HepG2 (cell line): ENCODE measurements around the gene LYPLA2. TPM values are rescaled to one million over a fixed set of nuclear protein-coding genes. Genes with fewer than 3 reads are reported as not detected.
A peak's percentile ranks its signal among the peaks of the same experiment; 100 is the strongest.

ENCODE experiments used
- AKAP8 ChIP-seq: sonication (generic); formaldehyde crosslinking; IDR thresholded peaks from 2 replicates; pipeline ENCODE4 v1.5.1; 2020; ENCODE audit warnings: mild to moderate bottlenecking, missing genetic modification reagents
- MAFK ChIP-seq, 2 experiments: IDR thresholded peaks in 1 of 2; conservative IDR thresholded peaks in 1 of 2; 2 replicates each; pipeline ENCODE4 v1.6.1; 2011; ENCODE audit warnings: improper control_type of control experiment in 2 of 2, low read length in 2 of 2
- NAIF1 ChIP-seq: sonication (generic); formaldehyde crosslinking; IDR thresholded peaks from 2 replicates; pipeline ENCODE4 v1.5.0; 2020; ENCODE audit warnings: mild to moderate bottlenecking, missing genetic modification reagents, borderline replicate concordance
- PAF1 ChIP-seq: IDR thresholded peaks from 2 replicates; pipeline ENCODE4 v1.6.1; 2016; ENCODE audit warnings: missing genetic modification reagents, missing compliant biosample characterization
- RAD21 ChIP-seq: fragments of 450-650 bp; formaldehyde crosslinking; IDR thresholded peaks from 2 replicates; pipeline ENCODE4 v1.5.0; 2020; ENCODE audit warnings: mild to moderate bottlenecking
- SALL1 ChIP-seq: sonication (generic); formaldehyde crosslinking; IDR thresholded peaks from 2 replicates; pipeline ENCODE4 v1.8.0; 2022; ENCODE audit warnings: mild to moderate bottlenecking, missing genetic modification reagents
- SMAD3 ChIP-seq: sonication (generic); formaldehyde crosslinking; IDR thresholded peaks from 2 replicates; pipeline ENCODE4 v1.4.0; 2020; ENCODE audit warnings: missing genetic modification reagents
- ZBTB3 ChIP-seq: sonication (generic); formaldehyde crosslinking; IDR thresholded peaks from 2 replicates; pipeline ENCODE4 v1.4.0; 2020; ENCODE audit warnings: low read depth, mild to moderate bottlenecking, moderate library complexity, missing genetic modification reagents, borderline replicate concordance
- ZNF12 ChIP-seq: sonication (generic); formaldehyde crosslinking; IDR thresholded peaks from 2 replicates; pipeline ENCODE4 v1.5.0; 2020; ENCODE audit warnings: missing genetic modification reagents
- ZNF124 ChIP-seq: sonication (generic); formaldehyde crosslinking; IDR thresholded peaks from 2 replicates; pipeline ENCODE4 v1.4.0; 2020; ENCODE audit warnings: missing genetic modification reagents
- ZNF160 ChIP-seq: sonication (generic); formaldehyde crosslinking; IDR thresholded peaks from 2 replicates; pipeline ENCODE4 v1.8.0; 2022; ENCODE audit warnings: mild to moderate bottlenecking, inconsistent platforms, missing genetic modification reagents
- ZNF382 ChIP-seq: sonication (generic); formaldehyde crosslinking; IDR thresholded peaks from 2 replicates; pipeline ENCODE4 v1.5.0; 2020; ENCODE audit warnings: missing genetic modification reagents, mild to moderate bottlenecking, borderline replicate concordance
- ZNF615 ChIP-seq: sonication (generic); formaldehyde crosslinking; IDR thresholded peaks from 2 replicates; pipeline ENCODE4 v1.5.0; 2020; ENCODE audit warnings: mild to moderate bottlenecking, missing genetic modification reagents, borderline replicate concordance
- ZNF780A ChIP-seq: sonication (generic); formaldehyde crosslinking; IDR thresholded peaks from 2 replicates; pipeline ENCODE4 v1.8.0; 2022; ENCODE audit warnings: mild to moderate bottlenecking, missing genetic modification reagents, moderate library complexity
- polyA plus RNA-seq, 8 experiments: library from polyadenylated mRNA; depleted of rRNA in 3 of 8; stranded (reverse) in 7 of 8; unstranded in 1 of 8; fragments of >200 nt; fragmentation: Illumina TruSeq in 4 of 8; extraction: Trizol in 4 of 8; gene quantifications; 2 replicates each; pipeline versions ENCODE4 v1.2.1 to v1.2.3, GENCODE V29; 2011 to 2016; ENCODE audit warnings: low read depth in 4 of 8, missing spikeins in 1 of 8, mixed read lengths in 1 of 8; ENCODE audit not compliant: insufficient read depth in 1 of 8
- total RNA-seq, 5 experiments: library from RNA; depleted of rRNA; stranded (reverse); fragments of >200 nt; fragmentation: Illumina TruSeq; extraction: Trizol; gene quantifications; 2 replicates each; pipeline ENCODE4 v1.2.3, GENCODE V29; 2016; ENCODE audit warnings: low read depth in 1 of 5
- TF ChIP-seq, protein P1 (sequence below): IDR thresholded peaks from 2 replicates; pipeline ENCODE4 v1.4.0; 2020; ENCODE audit warnings: mild to moderate bottlenecking, missing genetic modification reagents
- TF ChIP-seq, protein P2 (sequence below): sonication (generic); formaldehyde crosslinking; IDR thresholded peaks from 2 replicates; pipeline ENCODE4 v1.4.0; 2020; ENCODE audit warnings: missing genetic modification reagents
- TF ChIP-seq, protein P3 (sequence below): sonication (generic); formaldehyde crosslinking; IDR thresholded peaks from 2 replicates; pipeline ENCODE4 v1.8.1; 2023; ENCODE audit warnings: missing genetic modification reagents, inconsistent platforms, borderline replicate concordance
- TF ChIP-seq, protein P4 (sequence below): sonication (generic); formaldehyde crosslinking; IDR thresholded peaks from 2 replicates; pipeline ENCODE4 v1.8.1; 2023; ENCODE audit warnings: mild to moderate bottlenecking, missing genetic modification reagents

Gene LYPLA2
- total and polyA plus RNA-seq, 2 of the 13 experiments (the other 11 are each of a cell fraction or from before 2014, with no cell fraction given), result 72.1 to 73.2 TPM

DNA sequence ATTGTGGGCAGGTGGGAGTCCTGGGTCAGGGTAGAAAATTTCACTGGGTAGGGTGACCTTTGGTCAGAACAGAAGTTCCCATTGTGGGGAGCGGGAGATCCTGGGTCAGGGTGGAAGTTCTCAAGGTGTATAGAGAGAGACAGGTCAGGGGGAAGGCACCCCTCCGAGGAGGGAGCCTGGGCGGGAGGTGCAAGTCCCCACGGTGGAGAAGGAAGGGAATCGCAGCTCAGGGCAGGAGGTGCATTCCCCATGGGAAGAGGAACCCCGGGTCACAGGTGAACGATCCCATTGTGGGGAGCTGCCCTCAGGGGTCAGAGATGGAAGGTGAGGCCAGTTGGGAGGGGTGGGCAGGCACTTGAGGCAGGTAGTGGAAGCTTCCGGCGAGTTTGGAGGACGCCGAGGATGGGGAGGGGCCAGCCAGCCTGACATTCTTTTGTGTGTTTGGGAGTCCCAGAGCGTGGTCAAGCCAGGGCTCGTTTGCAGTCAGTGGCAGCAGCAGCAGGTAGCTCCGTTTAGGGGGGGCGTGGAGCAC lies 637 bp downstream of the LYPLA2 start (continued):
- TF ChIP-seq, protein P1, sequence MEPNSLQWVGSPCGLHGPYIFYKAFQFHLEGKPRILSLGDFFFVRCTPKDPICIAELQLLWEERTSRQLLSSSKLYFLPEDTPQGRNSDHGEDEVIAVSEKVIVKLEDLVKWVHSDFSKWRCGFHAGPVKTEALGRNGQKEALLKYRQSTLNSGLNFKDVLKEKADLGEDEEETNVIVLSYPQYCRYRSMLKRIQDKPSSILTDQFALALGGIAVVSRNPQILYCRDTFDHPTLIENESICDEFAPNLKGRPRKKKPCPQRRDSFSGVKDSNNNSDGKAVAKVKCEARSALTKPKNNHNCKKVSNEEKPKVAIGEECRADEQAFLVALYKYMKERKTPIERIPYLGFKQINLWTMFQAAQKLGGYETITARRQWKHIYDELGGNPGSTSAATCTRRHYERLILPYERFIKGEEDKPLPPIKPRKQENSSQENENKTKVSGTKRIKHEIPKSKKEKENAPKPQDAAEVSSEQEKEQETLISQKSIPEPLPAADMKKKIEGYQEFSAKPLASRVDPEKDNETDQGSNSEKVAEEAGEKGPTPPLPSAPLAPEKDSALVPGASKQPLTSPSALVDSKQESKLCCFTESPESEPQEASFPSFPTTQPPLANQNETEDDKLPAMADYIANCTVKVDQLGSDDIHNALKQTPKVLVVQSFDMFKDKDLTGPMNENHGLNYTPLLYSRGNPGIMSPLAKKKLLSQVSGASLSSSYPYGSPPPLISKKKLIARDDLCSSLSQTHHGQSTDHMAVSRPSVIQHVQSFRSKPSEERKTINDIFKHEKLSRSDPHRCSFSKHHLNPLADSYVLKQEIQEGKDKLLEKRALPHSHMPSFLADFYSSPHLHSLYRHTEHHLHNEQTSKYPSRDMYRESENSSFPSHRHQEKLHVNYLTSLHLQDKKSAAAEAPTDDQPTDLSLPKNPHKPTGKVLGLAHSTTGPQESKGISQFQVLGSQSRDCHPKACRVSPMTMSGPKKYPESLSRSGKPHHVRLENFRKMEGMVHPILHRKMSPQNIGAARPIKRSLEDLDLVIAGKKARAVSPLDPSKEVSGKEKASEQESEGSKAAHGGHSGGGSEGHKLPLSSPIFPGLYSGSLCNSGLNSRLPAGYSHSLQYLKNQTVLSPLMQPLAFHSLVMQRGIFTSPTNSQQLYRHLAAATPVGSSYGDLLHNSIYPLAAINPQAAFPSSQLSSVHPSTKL (CRISPR knock-in tag), result no peak
- TF ChIP-seq, protein P2, sequence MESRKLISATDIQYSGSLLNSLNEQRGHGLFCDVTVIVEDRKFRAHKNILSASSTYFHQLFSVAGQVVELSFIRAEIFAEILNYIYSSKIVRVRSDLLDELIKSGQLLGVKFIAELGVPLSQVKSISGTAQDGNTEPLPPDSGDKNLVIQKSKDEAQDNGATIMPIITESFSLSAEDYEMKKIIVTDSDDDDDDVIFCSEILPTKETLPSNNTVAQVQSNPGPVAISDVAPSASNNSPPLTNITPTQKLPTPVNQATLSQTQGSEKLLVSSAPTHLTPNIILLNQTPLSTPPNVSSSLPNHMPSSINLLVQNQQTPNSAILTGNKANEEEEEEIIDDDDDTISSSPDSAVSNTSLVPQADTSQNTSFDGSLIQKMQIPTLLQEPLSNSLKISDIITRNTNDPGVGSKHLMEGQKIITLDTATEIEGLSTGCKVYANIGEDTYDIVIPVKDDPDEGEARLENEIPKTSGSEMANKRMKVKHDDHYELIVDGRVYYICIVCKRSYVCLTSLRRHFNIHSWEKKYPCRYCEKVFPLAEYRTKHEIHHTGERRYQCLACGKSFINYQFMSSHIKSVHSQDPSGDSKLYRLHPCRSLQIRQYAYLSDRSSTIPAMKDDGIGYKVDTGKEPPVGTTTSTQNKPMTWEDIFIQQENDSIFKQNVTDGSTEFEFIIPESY, result no peak
- TF ChIP-seq ZNF160 (CRISPR knock-in tag) (no peak), ZNF382 (CRISPR knock-in tag) (no peak), RAD21 (CRISPR knock-in tag) (no peak), MAFK (conservative IDR thresholded peaks at IDR 0.05 in 1 of 2, IDR thresholded peaks at IDR 0.05 in 1 of 2; ENCODE audit: low read length in 2 of 2) (no peak), ZBTB3 (no peak), SMAD3 (CRISPR knock-in tag) (no peak), ZNF780A (peak; percentile 89), SALL1 (peak; percentile 37; the same call in 1 of the 2 replicates), ZNF124 (CRISPR knock-in tag) (no peak), AKAP8 (CRISPR knock-in tag) (no peak), ZNF12 (CRISPR knock-in tag) (no peak), PAF1 (CRISPR knock-in tag) (no peak), NAIF1 (no peak), ZNF615 (no peak)
- TF ChIP-seq, protein P3, sequence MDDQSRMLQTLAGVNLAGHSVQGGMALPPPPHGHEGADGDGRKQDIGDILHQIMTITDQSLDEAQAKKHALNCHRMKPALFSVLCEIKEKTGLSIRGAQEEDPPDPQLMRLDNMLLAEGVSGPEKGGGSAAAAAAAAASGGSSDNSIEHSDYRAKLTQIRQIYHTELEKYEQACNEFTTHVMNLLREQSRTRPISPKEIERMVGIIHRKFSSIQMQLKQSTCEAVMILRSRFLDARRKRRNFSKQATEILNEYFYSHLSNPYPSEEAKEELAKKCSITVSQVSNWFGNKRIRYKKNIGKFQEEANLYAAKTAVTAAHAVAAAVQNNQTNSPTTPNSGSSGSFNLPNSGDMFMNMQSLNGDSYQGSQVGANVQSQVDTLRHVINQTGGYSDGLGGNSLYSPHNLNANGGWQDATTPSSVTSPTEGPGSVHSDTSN (CRISPR knock-in tag), result no peak
- TF ChIP-seq, protein P4, sequence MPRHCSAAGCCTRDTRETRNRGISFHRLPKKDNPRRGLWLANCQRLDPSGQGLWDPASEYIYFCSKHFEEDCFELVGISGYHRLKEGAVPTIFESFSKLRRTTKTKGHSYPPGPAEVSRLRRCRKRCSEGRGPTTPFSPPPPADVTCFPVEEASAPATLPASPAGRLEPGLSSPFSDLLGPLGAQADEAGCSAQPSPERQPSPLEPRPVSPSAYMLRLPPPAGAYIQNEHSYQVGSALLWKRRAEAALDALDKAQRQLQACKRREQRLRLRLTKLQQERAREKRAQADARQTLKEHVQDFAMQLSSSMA (CRISPR knock-in tag), result no peak
